ENCODE results near the gene ETFDH.
"Not testable (repeated sequence)": the region's sequence is repeated elsewhere in the genome, so short reads cannot be mapped to it uniquely, and the experiment has no call there.

ETFDH gene

GRCh38 chr4:158678767-158679166 lies 6.7 kb downstream of the ETFDH start:
- DNase-seq (ENCODE audit: low read depth): no peak

GRCh38 chr4:158681629-158682028 lies 9.5 kb downstream of the ETFDH start:
- no peak for DNase-seq (ENCODE audit: low read depth)

- no peak for DNase-seq (ENCODE audit: low read depth)
These were observed 10.0 kb downstream of the ETFDH start for GRCh38 chr4:158682066-158682465.

GRCh38 chr4:158688813-158689212 lies 16.7 kb downstream of the ETFDH start:
- no peak for DNase-seq (ENCODE audit: low read depth)

GRCh38 chr4:158704274-158704673 lies 32.2 kb downstream of the ETFDH start:
- DNase-seq (ENCODE audit: low read depth): no peak

- DNase-seq (ENCODE audit: low read depth): peak; percentile 6
These were observed 38.7 kb downstream of the ETFDH start for GRCh38 chr4:158710814-158711213.

- DNase-seq (ENCODE audit: low read depth): not testable (repeated sequence)
These were observed 40.5 kb downstream of the ETFDH start for GRCh38 chr4:158712622-158713021.

GRCh38 chr4:158714937-158715336 lies 42.8 kb downstream of the ETFDH start:
- DNase-seq (ENCODE audit: low read depth): no peak

GRCh38 chr4:158715802-158716201 lies 43.7 kb downstream of the ETFDH start:
- DNase-seq (ENCODE audit: low read depth): no peak

- DNase-seq (ENCODE audit: low read depth): no peak
These were observed 49.6 kb downstream of the ETFDH start for GRCh38 chr4:158721680-158722079.

- peak; percentile 48 for DNase-seq (ENCODE audit: low read depth)
These were observed 50.3 kb downstream of the ETFDH start for GRCh38 chr4:158722291-158722916.

GRCh38 chr4:158722917-158723793 lies 51.1 kb downstream of the ETFDH start, which contains the start of gene PPID:
TSS of gene PPID (minus strand) at chr4:158723396. CDS start at chr4:158723288, 108 bp downstream.
- peak; percentile 64 for DNase-seq (ENCODE audit: low read depth)

GRCh38 chr4:158724637-158725036 lies 52.5 kb downstream of the ETFDH start:
- DNase-seq (ENCODE audit: low read depth): no peak

GRCh38 chr4:158726633-158727032 lies 54.5 kb downstream of the ETFDH start:
- DNase-seq (ENCODE audit: low read depth): no peak

GRCh38 chr4:158728236-158728635 lies 56.1 kb downstream of the ETFDH start:
- no peak for DNase-seq (ENCODE audit: low read depth)

- DNase-seq (ENCODE audit: low read depth): peak; percentile 49
These were observed 57.8 kb downstream of the ETFDH start for GRCh38 chr4:158729716-158730559.

- no peak for DNase-seq (ENCODE audit: low read depth)
These were observed 66.8 kb downstream of the ETFDH start for GRCh38 chr4:158738866-158739265.

GRCh38 chr4:158739600-158739999 lies 67.5 kb downstream of the ETFDH start:
- no peak for DNase-seq (ENCODE audit: low read depth)

GRCh38 chr4:158741326-158742021 lies 69.4 kb downstream of the ETFDH start:
- DNase-seq (ENCODE audit: low read depth): no peak

- DNase-seq (ENCODE audit: low read depth): not testable (repeated sequence)
These were observed 74.4 kb downstream of the ETFDH start for GRCh38 chr4:158746537-158746936.

- DNase-seq (ENCODE audit: low read depth): peak; percentile 61
These were observed 78.3 kb downstream of the ETFDH start for GRCh38 chr4:158750379-158750778.

Measured in amniotic epithelial cell (primary cell).